COLO668 (cell line): ENCODE measurements around the gene CCDC192.
"Not testable (repeated sequence)": the region's sequence is repeated elsewhere in the genome, so short reads cannot be mapped to it uniquely, and the experiment has no call there.

ENCODE experiments used
- DNase-seq: peaks from one replicate; lab custom pipeline; 2025; ENCODE audit not compliant: unreplicated experiment; lab: John Stamatoyannopoulos, UW

The CCDC192 gene

DNA sequence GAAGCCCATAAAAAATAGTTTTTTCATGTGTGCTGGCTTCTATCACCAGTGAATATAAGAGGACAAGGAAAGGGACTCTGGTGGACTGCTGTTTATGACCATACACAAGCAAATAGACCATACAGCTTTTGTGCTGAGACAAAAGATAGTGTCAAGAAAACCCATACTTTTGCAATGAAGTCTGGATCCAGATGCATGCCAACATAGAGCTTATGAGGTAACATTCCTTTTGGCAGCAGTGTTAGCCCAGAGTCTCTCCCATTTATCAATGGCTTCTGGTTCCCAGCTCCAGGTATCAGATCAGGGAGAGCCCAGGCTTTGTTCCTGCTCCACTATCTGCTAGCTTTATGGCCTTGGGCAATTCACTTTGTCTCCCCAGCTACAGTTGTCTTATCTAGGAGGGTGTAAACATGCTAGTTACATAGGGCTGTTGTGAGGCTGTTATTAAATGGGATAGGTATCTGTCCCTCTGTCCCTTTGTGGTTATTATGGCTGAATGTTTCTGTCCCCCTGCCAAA is 55.6 kb downstream of the CCDC192 start:
- no peak for DNase-seq

DNA sequence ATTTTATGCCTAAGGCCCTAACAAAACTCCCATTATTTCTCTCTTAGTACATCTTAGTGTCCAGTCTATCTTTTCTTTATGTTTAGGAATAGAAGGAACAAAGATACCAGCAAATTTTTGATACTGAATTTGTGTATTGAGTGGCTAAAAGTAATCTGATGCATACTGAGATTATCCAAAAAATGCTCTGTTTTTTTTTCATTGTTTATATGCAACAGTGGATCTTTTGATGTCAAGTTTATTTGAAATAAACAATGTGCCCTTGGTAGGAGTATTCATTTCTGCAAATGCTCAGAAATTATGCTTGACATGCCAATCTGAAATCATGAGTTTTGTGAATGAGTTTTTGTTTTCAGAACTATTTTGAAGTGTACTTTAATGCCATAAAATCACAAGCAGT is 58.7 kb downstream of the CCDC192 start:
- DNase-seq: no peak

DNA sequence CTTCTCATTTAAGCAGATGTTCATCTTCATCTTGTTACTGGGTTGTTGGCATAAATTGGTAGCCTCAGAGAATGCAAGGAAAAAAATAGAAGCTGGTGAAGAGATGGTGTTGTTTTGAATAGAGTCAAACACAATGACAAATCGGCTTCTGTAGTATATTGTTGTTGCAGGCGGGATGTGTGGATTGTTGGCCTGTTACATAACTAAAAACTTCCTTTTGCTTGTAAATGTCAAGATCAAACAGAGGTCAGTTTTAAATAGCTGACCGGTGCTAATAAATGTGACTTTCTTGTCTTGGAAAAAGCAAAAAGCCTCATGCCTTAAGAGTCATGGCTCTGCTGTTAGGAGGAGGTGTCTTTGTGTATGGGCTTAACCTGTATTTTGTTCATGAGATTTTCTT is 59.2 kb downstream of the CCDC192 start:
- DNase-seq: no peak

DNA sequence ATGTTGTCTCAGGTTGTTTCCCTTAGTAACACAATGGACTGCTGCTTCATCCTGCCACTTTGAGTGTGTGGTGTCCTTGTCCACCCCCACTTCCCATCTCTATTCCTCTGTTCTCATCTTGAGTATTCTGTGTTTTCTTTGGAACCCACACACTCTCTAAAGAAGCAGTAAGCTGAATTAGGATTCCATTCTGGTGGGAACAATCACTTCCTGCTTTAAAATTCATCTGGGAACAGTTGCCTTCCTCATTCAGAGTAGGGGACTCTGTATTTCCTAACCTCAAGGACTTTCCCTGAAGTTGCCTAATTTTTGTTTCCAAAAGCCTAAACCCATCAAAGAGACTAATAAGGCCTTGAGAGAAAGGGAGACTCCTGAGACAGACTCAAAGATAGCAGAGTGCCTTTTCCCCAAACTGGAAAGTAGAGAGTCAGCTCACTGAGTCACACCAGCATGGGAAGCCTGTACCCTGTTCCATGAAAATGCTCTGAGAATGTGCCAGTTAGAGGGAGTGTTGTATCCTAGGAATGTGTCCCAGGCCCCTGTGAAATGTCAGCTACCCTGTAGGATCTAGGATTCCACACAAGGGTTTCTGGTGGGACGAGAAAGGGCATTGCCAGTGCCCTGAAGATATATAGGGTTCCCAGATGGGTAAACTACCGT is 63.6 kb downstream of the CCDC192 start:
- no peak for DNase-seq

DNA sequence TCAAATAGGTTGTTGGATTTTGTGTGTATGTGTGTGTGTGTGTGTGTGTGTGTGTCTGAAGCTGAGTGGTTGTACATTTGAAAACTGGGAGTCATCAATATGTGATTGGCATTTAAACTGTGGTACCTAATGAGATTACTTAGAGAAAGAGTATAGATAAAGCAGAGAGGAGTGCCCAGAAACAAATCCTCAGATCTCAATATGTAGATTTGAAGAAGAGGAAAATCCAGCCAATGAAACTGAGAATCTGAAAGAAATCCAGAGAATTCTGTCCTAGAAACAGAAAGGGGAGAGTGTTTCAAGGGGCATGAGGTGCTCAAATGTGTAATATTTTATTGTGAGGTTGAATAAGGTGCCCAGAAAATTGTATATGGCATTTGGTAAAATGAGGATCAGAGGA is 66.2 kb downstream of the CCDC192 start:
- DNase-seq: no peak

DNA sequence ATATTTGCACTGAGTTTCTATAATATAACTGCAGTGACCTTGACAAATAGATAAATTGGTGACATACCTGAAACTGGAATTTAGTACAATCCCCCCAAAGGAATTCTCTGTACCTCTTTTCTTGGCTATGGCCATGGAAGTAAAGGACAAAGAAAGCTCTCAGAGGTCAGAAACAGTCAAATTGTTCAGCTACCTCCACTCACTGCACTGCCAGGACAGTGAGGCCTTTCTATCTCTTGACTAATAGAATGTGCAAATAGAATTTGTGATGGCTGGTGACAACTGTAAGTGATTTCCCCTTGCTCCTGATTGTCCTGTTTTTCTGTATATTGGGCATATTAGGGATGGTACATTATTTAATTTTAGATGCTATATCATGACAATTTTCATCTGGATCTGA is 67.1 kb downstream of the CCDC192 start:
- no peak for DNase-seq

DNA sequence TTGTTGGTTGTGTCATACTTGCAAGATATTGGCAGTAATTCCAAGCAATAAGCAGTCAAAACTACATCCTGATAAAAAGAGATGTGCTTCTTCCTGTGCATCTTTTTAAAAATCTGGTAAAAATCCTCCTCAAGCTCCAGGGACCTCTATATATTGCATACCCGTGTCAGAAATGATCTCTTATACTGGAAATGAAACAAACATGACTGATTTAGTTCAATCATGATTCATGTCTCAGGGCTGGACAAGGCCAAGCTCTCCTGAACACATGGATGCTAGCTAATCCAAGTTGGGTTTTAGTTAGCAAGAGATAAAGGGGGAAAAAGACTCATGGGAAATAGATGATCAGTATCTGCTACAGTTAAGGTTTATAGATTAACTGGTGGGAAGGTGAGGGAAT is 69.3 kb downstream of the CCDC192 start:
- DNase-seq: no peak

DNA sequence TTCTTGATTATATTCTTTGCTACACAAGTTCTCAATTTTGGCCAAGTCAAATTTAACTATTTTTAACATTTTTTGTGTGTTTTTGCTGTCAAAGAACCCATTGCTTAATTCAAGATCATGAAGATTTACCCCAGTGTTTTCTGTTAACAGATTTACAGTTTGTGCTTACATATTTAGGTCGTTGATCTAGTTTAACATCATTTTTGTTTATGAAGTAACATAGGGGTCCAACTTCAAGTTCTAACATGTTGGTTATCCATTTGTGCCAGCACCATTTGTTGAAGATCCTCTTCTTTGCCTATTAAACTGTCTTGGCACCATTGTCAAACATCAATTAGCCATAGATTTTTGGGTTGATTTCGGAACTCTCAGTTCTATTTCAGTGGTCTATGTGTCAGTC is 71.0 kb downstream of the CCDC192 start:
- no peak for DNase-seq

DNA sequence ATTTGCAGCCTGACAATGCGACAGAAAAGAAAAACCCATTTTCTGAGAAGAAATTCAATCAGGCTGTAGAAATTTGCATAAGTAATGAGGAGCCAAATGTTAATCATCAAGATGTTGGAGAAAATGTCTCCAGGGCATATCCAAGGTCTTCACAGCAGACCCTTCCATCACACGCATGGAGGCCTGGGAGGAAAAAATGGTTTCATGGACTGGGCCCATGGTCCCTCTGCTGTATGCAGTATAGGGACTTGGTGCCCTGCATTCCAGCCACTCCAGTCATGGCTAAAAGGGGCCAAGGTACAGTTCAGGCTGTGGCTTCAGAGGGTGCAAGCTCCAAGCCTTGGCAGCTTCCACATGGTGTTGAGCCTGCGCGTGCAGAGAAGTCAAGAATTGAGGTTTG is 73.3 kb downstream of the CCDC192 start:
- DNase-seq: no peak

DNA sequence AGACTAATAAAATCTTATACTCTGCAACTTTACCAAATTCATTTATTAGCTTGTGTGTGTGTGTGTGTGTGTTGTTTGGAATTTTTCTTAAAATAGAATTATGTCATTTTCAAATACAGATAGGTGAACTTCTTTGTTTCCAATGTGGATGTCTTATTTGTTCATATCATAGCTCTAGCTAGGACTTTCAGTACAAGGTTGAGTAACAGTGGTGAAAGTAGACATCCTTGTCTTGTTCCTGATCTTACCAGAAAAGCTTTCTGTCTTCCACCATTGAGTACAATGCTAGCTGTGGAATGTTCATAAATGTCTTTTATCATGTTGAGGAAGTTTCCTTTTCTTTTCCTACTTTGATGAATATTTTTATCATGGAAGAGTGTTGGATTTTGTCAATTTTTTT is 74.8 kb downstream of the CCDC192 start:
- no peak for DNase-seq

DNA sequence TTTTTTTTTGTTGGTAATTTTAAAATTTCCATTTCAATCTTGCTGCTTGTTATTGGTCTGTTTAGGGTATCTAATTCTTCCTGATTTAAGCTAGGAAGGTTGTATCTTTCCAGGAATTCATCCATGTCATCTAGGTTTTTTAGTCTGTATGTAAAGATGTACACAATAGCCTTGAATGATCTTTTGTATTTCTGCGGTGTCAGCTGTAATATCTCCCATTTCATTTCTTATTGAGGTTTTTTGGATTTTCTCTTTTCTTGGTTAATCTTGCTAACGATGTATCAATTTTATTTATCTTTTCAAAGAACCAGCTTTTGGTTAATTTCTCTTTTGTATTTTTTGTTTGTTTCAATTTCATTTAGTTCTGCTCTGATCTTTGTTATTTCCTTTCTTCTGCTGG is 79.3 kb downstream of the CCDC192 start:
- DNase-seq: not testable (repeated sequence)

DNA sequence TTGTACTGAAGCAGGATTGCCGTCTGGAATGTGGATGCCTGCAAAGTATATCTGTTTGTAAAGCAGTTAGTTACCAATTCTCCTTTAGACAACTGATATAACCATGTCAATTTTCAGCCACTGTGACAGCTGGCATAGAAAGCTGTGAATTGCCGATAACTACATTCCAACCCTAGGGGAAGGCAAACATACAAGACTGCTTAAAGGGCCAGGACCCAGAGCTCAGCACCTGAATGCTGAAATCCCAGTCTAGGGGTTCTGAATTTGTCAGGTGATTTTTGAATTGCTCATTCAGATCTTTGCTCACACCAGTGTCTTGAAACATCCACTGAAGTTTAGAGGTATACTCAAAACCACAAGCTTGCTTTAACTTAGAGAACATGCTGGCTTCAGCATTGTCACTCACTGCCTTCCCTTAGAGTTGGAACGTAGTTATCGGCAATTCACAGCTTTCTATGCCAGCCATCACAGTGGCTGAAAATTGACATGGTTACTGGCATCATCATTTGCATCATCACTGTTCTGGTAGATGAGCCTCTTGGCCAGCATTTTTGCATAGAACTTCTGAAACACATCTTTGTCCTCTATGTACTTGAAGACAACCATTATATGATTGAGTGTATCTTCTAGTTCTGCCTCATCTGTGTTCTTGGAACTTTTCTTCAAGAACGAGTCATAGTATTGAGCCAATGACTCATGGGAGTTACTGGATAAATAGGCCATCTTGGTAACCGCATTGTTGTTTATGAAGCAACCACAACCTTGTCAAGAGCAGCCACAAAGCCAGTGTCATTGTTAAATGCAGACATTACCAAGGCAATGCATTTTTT is 82.1 kb downstream of the CCDC192 start:
- DNase-seq: no peak

DNA sequence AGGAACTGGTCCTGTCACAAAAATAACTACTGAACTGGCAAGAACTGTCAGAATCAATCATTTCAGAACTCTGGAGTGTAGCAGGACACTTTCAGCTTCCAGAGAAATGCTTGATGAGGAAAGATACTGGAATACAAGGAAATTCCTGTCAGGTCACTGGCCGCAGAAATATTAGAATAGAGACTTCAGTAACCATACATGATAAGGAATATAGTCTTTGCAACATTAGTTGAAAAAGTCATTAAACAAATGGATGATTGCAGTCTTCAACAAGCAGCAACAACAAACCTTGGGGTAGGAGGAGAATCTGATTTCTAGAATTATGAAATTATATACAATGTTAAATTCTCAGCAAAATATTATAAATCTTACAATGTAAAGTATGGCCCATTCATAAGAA is 88.2 kb downstream of the CCDC192 start:
- DNase-seq: no peak

DNA sequence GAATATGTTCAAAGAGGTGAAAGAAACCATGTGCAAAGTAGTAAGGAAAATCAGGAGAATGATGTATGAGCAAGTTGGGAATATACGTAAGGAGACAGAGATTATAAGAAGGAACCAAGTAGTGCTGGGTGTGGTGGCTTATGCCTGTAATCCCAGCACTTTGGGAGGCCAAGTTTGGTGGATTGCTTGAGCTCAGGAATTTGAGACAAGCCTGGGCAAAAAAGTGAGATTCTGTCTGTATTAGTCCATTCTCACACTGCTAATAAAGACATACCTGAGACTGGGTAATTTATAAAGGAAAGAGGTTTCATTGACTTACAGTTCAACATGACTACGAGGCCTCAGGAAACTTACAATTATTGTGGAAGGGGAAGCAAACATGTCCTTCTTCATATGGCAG is 88.7 kb downstream of the CCDC192 start:
- DNase-seq: not testable (repeated sequence)

DNA sequence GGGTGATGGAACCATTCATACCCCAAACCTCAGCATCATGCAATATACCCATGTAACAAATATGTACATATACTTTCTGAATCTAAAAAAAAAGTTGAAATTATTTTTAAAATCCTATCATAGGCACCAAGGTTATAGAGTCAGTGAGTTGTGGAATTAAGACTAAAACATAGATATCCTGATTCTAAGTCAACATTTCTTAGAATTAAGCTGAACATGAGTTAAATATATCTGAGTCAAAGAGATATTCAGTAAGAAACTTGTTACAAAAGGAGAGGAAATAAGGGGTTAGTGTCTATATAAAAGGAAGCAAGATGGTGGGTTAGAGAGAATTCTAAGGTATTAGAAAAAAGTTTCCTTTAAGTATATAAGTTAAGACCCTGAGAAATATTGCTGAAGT is 89.9 kb downstream of the CCDC192 start:
- DNase-seq: no peak

DNA sequence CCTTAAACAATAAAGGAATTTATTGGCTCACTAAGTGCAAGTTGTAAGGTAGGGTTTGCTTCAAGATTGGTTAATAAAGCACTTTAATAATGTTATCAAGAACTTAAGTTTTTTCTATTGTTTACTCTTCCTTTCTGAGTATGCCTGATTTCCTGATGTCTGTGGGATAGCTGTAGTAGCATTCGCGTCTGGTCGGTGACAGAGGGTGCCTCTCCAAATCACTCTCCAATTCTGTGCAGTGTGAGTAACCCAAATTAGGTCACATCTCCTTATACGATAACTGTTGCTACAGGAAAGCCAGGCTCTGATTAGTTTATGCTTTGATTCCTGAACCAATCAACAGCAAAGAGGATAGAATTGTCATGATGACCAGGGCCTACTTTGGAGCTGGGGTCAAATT is 90.7 kb downstream of the CCDC192 start:
- no peak for DNase-seq

DNA sequence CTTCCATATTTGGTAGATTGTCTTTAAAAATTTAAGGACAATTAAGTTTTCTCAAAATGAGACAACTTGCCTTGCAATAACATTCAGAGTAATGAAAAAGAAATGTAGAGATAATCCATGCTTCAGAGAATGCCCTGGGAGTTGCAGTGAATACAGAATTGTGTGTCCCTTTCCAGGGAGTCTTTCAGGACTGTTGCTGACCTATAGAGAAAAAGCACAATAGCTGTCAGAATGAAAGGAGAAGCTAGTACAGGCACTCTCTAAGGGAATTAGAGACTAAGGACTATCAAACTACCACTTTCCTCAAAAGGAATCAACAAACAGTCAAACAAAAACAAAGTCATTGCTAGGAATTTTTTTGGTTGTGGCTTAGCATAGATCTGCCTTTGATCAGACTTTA is 93.0 kb downstream of the CCDC192 start:
- no peak for DNase-seq

DNA sequence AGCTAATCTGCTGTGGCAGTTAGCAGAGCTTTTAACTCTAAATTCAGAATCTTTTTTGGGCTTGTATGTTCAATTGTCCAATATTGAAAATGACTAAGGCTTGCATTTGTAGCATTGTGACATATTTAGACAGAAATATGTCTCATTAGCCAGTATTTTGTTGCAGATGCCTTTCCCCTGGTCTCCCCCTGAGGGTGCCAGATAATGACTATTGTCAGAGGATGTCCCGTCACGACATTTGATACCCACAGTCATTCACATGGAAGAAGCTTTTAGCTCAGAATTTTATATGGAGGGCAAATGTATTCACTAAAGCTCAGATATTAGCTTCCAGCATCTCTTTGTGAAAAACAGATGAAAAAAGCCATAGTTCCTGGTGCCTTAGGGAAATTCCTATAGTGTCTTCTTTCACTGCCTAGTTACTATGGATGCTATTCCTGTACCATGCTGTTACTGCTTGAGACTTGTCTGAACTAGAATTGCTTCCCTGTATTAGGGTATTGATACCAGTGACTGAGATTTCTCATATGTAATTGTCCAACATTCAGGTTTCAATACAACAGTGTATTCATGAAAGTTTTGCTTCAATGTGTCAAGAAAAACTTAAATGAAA is 96.2 kb downstream of the CCDC192 start:
- no peak for DNase-seq

DNA sequence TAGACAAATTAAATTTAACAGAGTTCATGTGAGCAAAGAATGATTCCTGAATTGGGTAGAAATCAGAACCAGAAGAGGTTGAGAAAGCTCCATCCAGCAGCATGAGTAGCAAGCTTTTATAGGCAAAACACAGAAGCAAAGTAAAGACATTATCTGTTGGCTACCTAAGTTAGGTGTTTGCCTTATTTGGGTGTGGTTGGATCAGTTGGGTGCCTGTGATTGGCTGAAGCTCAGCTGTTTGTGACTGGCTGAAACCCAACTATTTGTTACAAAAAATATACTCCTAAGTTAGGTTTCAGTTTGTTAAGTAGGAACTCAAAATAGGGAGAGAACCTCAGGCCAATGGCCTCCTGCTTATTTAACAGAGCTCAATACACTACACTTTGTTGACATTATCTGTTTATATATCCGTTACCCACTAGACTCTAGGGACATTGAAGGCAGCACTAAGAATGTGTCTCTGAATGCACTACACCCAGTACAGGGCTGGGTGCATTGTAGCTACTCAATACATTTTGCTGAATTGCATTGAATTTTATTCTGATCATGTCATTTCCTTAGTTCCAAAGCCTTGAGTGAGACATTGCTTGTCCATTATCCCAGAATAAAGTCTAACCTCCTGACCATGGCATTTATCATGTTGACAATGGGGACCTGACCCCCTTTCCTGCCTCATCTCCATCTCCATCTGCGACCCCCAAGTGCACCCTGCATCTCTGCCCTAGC is 98.7 kb downstream of the CCDC192 start:
- DNase-seq: no peak

DNA sequence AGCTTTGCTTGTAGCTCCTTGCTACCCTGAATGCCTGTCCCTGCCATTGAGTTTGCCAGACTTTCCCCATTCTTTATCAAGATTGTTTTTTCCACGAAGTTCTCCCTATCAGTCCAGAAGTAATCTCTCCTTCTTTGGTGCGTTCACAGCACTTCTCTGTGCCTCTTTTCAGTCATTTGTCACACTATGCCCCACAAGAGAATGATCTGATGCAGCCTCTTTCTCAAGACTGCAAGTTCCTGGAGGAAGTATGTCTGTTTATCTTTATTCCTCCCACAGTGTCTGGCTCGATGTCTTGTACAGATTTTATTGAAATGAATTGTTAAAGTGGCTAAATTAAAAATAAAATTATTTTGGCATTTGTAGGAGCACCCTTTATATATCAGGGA is 99.3 kb downstream of the CCDC192 start:
- DNase-seq: no peak

DNA sequence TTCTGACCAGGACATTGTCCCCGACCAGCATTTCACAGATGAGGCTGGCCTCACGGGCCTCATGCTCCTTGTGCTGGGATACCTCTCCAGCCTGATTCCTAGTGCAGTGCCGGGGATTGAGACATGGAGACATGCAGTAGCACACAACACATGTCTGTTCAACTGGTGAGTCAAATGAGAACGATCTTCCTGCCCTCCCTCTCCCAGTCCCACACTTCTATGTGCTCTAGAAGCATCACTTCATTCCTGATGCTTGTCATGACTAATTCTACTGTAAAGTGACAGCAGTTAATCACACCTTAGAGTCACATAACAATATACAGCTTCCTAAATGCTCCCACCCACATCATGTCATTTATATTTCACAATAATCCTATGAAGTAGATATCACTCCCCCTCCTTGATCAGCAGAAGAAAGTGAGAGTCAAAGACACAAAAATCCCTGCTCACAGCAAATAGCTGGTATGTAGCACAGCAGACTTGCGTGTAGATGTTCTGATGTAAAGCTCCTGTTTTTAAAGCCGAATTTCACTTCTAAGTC is 101.8 kb downstream of the CCDC192 start:
- DNase-seq: no peak
